AG04450 (cell line): ENCODE results near the gene MACROD2. TPM values are rescaled to one million over a fixed set of nuclear protein-coding genes. Genes with fewer than 3 reads are reported as not detected.

ENCODE experiments used
- CTCF ChIA-PET: fragments of 300-600, 350-600 bp; formaldehyde crosslinking; extraction: SDS; loops from one replicate; lab custom pipeline; 2022; ENCODE audit warnings: antibody characterized with exemption, inconsistent platforms; lab: Charles Lee
- POLR2A ChIA-PET: fragments of 350-600 bp; formaldehyde crosslinking; extraction: SDS; loops from one replicate; lab custom pipeline; 2021; ENCODE audit warnings: antibody characterized with exemption, inconsistent platforms; lab: Yijun Ruan, JAX
- DNase-seq: peaks from one replicate; pipeline ENCODE4 v3.0.0-alpha.2; 2011; ENCODE audit warnings: low read depth, low spot score
- H3K27ac ChIP-seq: one replicate; pipeline ENCODE4 v1.5.1; 2012; ENCODE audit warnings: low read depth, low read length, control low read depth
- H3K27me3 ChIP-seq: one replicate; pipeline ENCODE4 v1.6.0; 2012; ENCODE audit warnings: low read length; ENCODE audit not compliant: control insufficient read depth, insufficient read depth
- H3K4me3 ChIP-seq: 2 replicates; pipeline ENCODE4 v1.5.1; 2011; ENCODE audit warnings: mild to moderate bottlenecking, low read depth, low read length, control low read depth
- H3K9me3 ChIP-seq: 2 replicates; pipeline ENCODE4 v1.5.1; 2012; ENCODE audit warnings: low read length; ENCODE audit not compliant: control insufficient read depth, insufficient read depth
- CTCF ChIP-seq: IDR thresholded peaks from 2 replicates; pipeline ENCODE4 v1.5.1; 2011; ENCODE audit warnings: low read depth, low read length, control low read depth, inconsistent platforms
- polyA plus RNA-seq: library from polyadenylated mRNA; depleted of rRNA; stranded (reverse); fragments of >200 nt; gene quantifications from 2 replicates; pipeline ENCODE4 v1.2.3, GENCODE V29; 2011

Gene MACROD2
- polyA plus RNA-seq, 1 experiment = 0.02 TPM

- Histone ChIP-seq H3K27me3 (no peaks in the 10 kb centered on the region), H3K4me3 (no peak overlapping the region), H3K27ac (no peak overlapping the region), H3K9me3 (no peaks in the 10 kb centered on the region)
- no peak for TF ChIP-seq CTCF
- no peak for DNase-seq
- POLR2A ChIA-PET = no interaction called here
- CTCF ChIA-PET = no interaction called here
Observed at GRCh38 chr20:15692570-15692969, 1697.3 kb downstream of the MACROD2 start.

GRCh38 chr20:15699431-15700146 lies 1704.3 kb downstream of the MACROD2 start:
- POLR2A ChIA-PET = interaction anchor here (0.6 kb wide), 1 partner anchor 1110 kb away, joined by 3 read pairs; no protein-coding TSS in a partner anchor
- no peak overlapping the region for H3K27ac ChIP-seq
- no peak for TF ChIP-seq CTCF

GRCh38 chr20:15700147-15700765 lies 1704.9 kb downstream of the MACROD2 start:
- H3K4me3 ChIP-seq = no peak overlapping the region

More at GRCh38 chr20:15699431-15700146, 1704.3 kb downstream of the MACROD2 start:
- CTCF ChIA-PET = no interaction called here
- no peak overlapping the region for H3K4me3 ChIP-seq
- DNase-seq = no peak
- no peaks in the 10 kb centered on the region for H3K27me3 ChIP-seq
- H3K9me3 ChIP-seq = no peaks in the 10 kb centered on the region; the same call in 1 of the 2 replicates

GRCh38 chr20:15702161-15702560 lies 1706.8 kb downstream of the MACROD2 start:
- ChIA-PET CTCF (no interaction called here), POLR2A (no interaction called here)
- DNase-seq = no peak
- TF ChIP-seq CTCF = no peak
- Histone ChIP-seq H3K4me3 (no peak overlapping the region), H3K9me3 (no peaks in the 10 kb centered on the region; the same call in 1 of the 2 replicates), H3K27ac (no peak overlapping the region), H3K27me3 (no peaks in the 10 kb centered on the region)

More at GRCh38 chr20:15700147-15700765, 1704.9 kb downstream of the MACROD2 start:
- ChIA-PET CTCF (no interaction called here), POLR2A (interaction anchor here (0.6 kb wide), 1 partner anchor 1110 kb away, joined by 3 read pairs; no protein-coding TSS in a partner anchor)
- Histone ChIP-seq H3K9me3 (no peaks in the 10 kb centered on the region; the same call in 1 of the 2 replicates), H3K27ac (no peak overlapping the region), H3K27me3 (no peaks in the 10 kb centered on the region)
- TF ChIP-seq CTCF = no peak
- DNase-seq = no peak
